Measurements from ENCODE around the gene NTSR1.

NTSR1 gene

GRCh38 chr20:62740286-62741141 lies 31.9 kb downstream of the NTSR1 start:
- peak; percentile 43 for DNase-seq (ENCODE audit: low read depth)

GRCh38 chr20:62741191-62741691 lies 32.6 kb downstream of the NTSR1 start:
- DNase-seq (ENCODE audit: low read depth), result no peak

- DNase-seq (ENCODE audit: low read depth), result no peak
These were observed 33.3 kb downstream of the NTSR1 start for GRCh38 chr20:62741701-62742491.

GRCh38 chr20:62742550-62742949 lies 33.9 kb downstream of the NTSR1 start:
- no peak for DNase-seq (ENCODE audit: low read depth)

DNA sequence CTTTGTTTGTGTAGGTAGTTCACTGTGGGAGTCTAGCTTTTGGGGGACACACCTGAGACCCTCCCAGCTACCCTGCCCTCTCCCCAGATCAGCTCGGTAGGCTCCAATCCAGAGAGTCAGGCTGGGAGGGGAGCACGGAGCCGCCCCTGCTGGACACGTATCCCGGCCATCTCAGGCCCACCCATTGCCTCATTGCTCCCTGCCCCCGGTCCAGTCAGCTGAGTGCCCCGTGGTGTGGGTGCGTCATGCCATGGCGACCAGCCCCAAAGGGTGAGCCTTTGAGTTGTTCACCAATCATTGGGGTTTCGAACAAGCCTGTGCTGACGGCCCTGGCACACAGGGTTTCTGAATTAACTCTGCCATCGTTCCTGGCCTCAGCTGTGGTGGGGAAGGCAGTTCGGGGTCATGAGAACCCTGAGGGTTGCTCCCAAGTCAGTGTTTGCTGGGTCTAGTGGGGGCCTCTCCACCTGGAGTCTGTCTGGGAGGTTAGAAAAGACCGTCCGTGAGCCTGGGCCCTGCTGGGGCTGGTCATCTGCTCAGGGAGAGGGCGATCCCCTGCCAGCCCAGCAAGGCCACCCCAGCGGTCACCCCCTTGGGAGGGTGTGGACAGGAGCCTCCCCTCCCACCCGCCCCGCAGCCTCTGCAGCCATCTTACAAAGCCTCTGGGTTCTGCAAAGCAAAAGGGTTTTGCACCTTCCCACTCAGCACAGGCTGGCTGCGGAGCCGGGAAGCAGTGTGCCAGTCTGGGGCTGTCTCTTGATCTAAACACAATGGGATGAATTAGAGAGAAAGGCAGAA lies 34.5 kb downstream of the NTSR1 start:
- DNase-seq (ENCODE audit: low read depth), result no peak

- DNase-seq (ENCODE audit: low read depth), result no peak
These were observed 35.2 kb downstream of the NTSR1 start for GRCh38 chr20:62743777-62744317.

- no peak for DNase-seq (ENCODE audit: low read depth)
These were observed 36.1 kb downstream of the NTSR1 start for GRCh38 chr20:62744741-62745191.

DNA sequence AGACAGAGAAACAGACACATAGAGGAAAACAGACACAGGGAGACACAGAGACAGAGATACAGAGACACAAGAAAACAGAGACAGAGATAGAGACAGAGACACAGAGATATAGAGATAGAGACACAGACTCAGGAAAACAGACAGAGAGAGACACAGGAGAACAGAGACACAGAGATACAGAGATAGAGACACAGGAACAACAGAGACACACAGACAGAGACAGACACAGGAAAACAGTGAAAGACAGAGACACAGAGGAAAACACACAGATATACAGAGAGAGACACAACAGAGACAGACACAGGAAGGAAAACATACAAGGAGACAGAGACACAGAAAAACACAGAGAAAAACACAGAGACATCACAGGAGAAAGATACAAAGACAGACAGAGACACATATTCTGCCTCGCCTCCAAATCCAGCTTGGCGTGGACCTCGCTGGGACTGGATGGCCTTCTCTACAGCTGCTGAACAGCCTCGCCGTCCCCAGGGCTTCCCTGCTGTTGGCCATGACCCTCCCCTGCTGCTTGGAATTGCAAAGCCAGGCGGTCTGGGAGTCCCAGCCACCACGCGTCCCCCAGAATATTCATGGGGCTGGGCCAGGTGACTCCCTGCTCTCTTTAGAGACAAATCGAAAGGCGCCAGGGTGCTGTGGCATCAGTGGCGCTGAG lies 36.8 kb downstream of the NTSR1 start:
- DNase-seq (ENCODE audit: low read depth), result no peak

GRCh38 chr20:62745952-62746288 lies 37.3 kb downstream of the NTSR1 start:
- no peak for DNase-seq (ENCODE audit: low read depth)

DNA sequence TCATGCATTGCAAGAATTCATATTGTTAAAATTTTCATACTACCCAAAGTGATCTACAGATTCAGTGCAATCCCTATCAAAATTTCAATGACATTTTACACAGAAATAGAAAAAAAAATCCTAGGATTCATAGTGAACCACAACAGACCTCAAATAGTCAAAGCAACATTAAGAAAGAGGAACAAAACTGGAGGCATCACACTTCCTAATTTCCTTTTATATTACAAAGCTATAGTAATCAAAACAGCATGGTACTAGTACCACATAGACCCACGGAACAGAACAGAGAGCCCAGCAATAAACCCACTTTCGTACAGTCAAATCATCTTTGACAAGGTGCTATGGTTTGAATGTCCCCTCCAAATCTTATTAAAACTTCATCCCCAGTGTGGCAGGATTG lies 39.7 kb downstream of the NTSR1 start:
- no peak for DNase-seq (ENCODE audit: low read depth)

- no peak for DNase-seq (ENCODE audit: low read depth)
These were observed 41.3 kb downstream of the NTSR1 start for GRCh38 chr20:62749851-62750445.

GRCh38 chr20:62751551-62752150 lies 43.0 kb downstream of the NTSR1 start:
- DNase-seq (ENCODE audit: low read depth), result no peak

DNA sequence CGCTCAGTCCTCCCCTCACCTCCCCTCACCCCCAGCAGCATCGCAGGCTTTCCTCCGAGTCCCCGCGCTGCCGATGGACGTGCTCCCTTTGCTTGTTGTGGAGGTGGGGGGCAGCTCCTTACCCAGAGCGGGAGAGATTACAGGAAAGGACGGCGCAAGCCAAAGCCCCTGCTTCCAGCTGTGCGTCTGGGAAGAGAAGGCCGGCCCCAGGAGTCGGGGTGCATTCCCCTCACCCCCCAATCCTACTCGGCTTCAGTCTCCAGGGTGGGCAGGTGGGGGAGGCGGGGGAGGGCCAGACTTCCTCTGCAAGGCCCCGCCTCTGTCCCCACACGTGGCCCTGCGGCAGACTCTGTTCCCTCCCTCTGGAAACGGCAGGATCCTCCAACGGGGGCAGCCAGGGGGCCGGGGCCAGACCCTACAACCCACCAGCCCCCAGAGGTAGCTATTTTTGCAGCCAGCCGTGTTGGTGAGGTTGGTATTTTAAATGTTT lies 43.6 kb downstream of the NTSR1 start:
- DNase-seq (ENCODE audit: low read depth), result no peak

DNA sequence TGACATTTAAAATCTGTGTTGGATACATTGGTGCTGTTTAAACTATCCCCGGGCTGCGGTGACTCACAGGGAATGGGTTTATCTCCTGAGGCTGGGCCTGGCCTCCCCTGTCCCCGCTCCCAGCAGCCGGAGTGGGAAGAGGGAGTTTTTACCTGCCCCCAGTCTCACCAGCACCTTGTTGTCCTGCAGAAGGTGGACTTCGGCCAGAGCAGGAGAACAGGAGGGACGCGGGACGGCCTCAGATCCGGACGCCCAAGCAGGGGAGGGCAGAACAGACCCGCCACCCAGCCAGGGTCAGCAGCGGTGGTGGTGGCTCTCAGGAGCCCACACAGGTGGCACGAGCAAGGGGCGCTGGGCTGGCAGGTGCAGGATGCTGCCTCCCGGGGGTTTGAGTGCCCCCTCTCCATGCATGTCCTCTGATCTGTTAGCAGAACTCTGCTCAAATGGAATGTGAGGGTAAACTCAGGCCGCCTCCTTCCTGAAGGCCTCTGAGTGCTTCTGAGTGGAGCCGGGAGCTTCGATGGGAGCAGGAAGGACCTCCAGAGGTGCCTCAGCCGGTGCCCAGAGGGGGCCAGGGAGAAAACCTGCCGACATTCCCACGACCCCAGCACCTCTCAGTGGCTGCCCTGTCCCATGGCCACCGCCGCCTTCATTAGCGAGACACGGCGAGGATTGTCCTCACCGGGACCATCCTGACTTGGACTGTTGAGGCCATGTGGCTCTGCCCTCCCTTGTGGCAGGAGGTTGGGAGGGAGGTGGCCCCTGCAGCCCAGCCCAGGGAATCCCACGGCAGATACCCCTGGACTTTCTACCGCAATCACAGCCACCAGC lies 44.2 kb downstream of the NTSR1 start:
- DNase-seq (ENCODE audit: low read depth), result no peak

DNA sequence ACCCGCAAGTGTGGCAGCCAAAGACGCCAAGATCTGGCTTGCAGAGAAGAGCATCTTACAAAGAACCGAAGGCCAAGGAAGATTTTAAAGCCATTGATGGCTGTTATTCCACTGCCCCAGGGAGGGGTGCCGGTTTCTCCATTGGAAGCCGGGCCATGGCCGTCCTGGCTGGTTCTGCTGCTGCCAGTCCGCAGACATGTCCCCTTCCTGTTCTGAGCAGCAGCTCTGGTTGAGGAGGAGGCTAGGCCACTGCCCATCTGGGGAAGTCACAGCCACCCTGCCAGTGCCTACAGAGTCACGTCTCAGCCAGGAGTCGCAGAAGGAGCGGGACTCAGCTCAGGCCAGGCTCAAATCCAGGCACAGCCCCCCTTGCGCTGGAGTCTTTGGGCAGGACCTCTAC lies 45.0 kb downstream of the NTSR1 start:
- no peak for DNase-seq (ENCODE audit: low read depth)

- no peak for DNase-seq (ENCODE audit: low read depth)
These were observed 45.7 kb downstream of the NTSR1 start for GRCh38 chr20:62754122-62754990.

DNA sequence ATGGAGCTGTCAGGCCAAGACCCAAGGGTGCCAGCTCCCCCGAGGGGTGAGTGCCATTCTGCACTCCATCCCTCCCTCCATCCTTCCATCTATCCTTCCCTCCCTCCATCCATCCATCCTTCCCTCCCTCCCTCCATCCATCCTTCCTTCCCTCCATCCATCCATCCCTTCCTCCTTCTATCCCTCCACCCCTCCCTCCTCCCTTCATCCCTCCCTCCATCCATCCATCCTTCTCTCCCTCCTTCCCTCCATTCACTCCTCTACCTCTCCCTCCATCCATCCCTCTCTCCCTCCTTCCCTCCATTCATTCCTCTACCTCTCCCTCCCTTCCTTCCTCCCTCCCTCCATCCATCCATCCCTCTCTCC lies 46.3 kb downstream of the NTSR1 start:
- DNase-seq (ENCODE audit: low read depth), result no peak

Measured in stimulated activated CD8-positive, alpha-beta memory T cell treated with anti-CD3 and anti-CD28 coated beads, Interleukin-7, amount 100 ng/mL, for 24 hours (primary cell).